NCI-H2171 (cell line): ENCODE data around the gene TMEM132D.

Experiments used
- DNase-seq: peaks from one replicate; lab custom pipeline; 2025; lab: John Stamatoyannopoulos, UW

Gene TMEM132D

DNA sequence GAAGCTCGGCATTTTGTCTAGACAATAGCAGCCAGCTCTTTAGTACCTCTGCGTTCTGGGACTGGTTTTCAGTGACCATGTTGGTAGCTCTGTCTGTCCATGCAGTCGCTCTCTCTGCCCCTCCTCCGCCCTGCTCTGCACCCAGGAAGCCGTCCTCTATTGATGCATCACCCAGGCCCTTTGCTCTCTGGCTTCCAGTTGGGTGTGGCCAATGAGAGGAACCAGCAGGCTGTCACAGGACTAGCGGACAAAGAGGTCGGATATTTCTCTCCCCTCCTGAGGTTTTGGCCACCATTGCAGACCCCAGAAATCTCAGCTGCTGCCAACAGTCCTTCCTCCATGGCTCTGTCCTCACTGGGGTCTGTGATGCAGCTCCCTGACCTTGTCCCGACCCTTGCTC lies 180.6 kb downstream of the TMEM132D start:
- no peak for DNase-seq

DNA sequence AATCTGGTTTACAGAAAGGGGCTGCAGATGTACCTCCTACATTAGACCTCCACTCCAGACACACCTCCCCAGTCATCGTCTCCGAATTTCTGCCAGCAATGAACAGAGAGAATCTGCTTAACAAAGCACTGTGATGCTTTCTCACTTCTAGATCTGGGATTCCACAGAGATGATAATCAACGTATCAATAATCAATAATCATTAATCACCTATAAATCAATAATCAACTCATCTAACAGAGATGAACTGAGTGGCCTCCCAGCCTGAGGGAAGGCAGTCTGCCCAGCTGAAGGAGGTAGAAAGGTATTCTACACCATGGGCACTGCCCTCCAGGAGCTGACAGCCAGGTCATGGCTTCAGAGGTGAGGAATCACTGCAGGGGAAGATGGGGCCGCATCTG lies 183.2 kb downstream of the TMEM132D start:
- DNase-seq: no peak

DNA sequence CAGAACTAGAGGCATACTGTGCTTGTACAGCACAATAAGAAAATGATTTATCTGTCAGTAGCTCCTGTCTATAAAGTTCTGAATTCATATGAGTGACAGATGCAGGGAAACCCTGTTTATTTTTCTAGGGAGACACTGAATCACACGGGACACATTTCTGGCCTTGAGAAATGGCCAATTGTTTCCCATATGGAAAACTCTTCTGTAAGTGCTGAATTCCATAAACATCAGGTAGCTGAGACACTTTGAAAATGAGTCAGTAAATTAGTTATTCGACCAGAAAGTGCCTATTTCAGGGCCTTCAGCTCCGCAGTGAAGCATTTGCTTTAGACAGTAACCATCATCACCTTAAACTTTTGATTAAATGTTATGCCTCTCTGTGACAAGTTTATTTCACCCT lies 184.4 kb downstream of the TMEM132D start:
- no peak for DNase-seq

DNA sequence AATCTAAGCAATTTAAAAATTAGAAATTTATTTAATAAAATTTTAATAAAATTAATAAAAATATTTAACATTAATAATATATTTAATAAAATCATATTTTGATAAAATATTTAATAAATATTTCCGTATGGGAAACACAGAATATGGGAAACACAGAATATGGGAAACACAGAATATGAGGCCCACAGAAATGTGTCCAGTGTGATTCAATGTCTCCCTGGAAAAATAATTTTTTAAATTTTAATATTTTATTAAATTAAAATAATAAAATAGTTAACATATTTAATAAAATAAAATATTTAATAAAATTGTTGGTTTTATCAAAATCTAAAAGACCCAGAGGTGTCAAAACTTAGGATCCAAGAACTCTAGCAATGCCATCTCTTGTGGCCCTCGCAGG lies 186.4 kb downstream of the TMEM132D start:
- DNase-seq: no peak

DNA sequence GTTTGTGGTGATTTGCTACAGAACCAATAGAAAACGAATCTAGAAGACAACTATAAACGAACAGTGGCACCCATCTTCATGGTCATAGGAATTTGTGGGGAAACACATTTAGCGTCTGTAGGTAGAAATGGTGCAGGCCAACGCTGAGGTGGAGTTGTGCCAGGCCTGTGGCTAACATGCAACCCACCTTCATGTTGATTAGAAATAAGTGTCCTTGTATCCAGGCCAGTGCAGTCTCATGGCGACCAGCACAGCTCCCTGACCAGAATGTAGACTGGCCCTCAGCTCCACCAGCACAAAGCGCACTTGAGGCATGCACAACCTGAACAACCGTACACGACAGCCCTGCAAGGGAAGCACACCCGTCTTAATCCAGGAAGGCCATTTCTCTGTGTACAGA lies 187.0 kb downstream of the TMEM132D start:
- no peak for DNase-seq

DNA sequence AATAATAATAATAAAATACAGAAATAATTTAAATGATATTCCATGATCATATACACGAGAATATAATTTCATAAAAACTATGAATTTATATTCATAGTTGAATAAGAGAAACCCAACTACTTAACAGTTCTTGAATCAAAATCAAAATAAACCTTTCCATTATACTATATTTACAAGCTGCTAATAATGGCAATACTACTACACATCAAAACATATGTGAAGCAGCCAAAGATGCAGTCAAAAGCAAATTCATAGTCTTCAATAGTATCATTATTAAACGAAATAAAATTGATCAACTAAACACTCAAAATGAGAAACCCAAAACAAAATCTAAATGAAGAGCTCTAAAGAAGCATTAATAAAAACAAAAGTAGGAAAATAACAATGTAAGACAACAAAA lies 197.1 kb downstream of the TMEM132D start:
- DNase-seq: no peak

DNA sequence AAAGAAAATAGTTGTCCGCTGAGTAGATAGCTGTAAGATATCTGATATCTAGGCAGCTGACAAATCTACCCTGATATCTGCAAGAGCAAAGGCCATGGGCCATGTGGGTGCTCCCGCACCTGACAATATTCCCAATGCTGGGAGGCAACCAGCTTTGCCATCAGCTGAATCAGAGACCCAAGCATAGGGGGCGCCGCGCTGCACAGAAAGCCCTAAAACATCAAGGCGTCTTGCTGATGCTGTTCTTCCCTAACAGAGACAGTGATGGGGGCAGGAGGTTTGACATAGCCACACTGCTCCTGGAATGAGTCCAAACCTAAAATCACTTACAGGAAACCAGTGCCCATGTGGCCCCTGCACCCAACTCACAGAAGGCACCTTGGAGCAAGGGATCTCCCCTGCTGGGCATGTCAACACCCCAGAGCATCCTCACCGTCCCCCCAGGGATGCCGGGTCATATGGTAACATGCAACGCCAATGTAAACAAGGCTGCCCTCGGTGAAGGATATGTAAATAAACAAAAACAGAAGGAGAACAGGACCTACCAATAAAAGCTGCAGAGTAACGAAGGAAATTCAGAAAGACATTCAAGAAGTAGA lies 199.5 kb downstream of the TMEM132D start:
- DNase-seq: no peak

DNA sequence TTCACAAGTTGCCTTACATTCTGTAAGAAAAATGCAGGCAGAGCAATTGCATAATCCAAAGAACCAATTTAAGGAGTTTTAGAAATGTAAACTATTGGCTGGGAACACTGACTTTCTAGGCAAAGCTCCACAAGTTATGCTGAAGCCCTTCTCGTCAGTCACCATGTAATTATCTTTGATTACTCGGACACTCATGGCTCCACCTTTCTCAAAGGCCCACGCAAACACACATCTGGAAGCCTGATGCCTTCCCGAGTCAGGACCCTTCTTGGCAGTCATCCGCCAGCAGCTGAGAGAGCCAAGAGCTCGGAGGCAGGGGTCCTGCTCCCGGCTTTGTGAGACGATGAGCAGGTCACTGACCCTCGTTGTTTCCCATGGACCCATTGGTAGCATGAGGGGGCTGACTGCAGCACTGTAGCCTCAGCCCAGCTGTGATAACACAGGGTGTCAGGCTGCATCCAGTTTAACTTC lies 202.2 kb downstream of the TMEM132D start:
- DNase-seq: no peak

DNA sequence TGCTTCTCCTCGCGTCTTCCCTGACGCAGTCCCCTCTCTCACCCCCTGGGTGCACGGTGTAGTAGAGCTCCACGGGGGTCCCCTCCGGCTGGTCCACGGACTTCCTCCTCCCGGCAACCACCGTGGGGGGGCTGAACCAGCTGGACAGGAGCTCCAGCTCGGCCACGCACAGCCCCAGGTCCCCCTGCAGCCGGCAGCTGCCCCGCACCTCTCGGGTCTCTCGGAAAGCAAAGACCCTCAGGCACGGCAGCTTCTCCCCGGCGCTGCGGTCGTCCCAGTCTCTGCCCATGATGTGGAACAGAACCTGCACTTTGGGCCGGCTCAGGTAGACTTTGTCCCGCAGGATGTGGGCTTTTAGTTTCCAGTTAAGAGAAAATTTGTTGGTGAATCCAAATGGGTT lies 203.8 kb downstream of the TMEM132D start:
- no peak for DNase-seq

DNA sequence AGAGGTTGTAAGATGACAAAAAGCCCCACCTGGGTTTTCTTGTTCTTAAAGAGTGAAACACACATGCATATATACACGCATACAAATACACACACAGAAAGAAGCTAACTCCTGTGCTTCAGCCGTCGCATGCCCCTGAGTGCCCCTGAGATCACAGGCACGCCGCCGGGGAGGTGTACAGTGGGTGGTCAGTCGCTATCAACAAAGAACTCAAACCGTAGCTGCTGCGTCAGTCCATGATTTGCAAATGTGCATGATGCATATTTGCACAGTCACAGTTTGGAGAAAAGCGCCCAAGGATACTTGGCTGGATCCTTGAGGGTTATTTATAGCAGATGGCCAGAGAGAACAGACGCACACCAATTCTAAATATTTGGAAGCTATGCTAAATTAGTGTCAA lies 206.9 kb downstream of the TMEM132D start:
- DNase-seq: no peak

DNA sequence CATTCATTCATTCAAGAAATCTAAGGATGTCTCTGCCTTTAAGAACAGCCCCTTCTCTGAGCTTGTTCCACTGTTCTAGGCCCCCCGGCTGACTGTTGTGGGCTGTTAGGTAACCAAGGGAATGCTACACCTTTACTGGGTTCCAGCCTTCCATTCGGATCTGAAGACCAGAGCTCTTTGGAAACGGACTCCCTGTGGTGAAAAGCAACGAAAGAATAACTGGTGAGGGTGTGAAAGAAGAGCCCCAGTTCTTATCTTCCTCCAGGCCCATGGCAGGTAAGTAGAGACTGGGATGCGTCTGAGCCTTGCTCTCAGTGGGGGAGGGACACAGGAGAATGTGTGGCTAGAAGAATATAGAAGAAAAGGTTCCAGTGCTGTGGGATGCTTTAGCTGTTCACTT lies 207.4 kb downstream of the TMEM132D start:
- no peak for DNase-seq

DNA sequence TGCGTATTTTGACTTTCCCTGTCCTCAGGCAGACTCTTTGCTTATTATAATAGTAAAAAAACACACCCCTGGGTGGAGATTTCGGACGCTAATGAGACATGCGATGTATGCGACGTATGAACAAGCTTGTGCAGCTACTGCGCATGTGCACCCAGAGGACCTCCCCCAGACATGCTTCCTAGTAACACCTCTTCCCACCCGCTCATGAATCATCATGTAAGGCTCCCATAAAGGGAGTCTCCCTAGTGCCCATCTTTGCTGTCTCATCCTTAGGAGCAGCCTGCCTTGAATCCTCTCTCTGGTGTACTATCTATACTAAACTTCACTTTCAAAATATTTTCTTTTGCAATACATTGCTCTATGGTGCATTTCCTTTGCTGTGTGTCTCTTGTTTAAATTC lies 210.1 kb downstream of the TMEM132D start:
- no peak for DNase-seq

DNA sequence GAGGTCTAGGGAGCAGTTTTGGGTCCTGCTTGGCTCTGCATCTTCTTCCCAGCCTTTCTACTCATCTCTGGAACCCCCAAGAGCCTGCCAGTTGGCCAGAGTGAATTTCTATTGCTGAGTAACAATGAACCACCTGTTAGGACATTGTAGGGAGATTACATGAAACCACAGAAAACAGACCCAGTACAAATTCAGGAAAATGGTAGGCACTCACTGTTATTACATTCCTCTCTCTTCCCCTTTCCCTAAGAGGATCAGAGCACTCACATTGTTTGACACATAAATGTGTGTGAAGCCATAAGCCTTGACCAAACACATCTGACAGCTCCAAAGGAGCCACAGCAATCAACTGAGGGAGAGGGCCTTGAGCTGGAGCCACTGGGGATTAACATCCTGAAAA lies 216.1 kb downstream of the TMEM132D start:
- no peak for DNase-seq

DNA sequence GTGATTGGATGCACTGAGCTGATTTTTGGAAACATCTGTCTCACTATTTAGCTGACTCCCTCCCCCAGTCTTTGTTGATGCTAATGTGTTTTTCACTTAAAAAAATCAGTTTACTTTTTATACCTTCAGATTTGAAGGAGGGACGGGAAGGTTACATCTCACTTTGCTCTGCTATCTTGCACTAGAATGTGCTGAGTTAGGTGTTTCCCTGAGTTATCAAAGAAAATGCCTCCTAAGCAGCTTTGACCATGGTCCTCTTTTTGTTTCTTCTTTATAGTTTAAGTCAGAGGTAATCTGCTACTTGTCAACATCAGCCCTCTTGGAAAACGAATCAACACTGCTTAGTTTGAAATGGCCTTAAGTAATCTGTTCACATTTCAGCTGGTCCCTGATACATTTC lies 222.0 kb downstream of the TMEM132D start:
- no peak for DNase-seq

DNA sequence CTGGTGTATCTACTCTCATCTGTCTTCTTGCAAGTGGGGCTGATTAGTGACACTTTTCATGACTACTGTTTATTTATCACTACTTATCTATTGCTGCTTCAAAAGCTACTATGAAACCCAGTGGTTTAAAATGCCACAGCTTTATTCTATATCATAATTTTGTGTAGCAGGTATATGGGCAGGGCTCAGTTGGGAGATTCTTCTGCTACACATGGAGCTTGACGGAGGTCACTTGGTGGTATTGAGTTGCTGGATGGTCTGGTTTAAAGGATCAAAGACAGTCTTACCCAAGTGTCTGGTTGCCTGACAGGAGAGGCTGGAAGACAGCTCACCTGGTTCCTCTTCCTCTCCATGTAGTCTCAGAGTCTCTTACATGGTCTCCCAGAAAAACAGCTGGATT lies 222.7 kb downstream of the TMEM132D start:
- no peak for DNase-seq

DNA sequence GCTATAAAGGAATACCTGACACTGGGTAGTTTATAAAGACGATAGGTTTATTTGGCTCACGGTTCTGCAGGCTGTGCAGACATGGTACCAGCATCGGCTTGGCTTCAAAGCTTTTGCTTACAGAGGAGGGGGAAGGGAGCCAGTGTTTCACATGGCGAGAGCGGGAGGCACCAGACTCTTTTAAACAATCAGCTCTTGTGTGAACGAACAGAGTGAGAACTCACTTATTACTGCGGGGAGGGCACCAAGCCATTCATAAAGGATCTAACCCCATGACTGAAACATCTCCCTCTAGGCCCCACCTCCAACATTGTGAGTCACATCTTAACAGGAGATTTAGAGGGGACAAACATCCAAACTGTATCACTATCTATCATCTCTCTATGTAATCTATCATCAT lies 227.4 kb downstream of the TMEM132D start:
- DNase-seq: no peak

DNA sequence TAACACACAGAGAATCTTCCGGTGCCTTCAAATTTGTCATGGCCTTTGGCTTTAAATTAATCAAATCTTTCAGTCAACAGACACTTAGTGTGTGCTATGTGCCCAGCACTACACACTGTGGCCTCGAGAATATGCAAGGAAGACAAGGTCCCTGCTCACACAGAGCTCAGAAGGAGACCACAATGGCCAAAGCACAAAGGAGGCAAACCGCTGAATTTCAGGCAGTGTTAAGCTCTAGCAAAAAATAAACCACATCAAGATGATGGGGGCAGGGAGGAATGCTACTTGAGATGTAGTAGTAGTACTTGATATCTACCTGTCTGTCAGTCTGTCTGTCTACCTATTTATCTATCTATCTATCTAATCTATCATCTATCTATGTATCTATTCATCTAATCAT lies 227.9 kb downstream of the TMEM132D start:
- DNase-seq: no peak

DNA sequence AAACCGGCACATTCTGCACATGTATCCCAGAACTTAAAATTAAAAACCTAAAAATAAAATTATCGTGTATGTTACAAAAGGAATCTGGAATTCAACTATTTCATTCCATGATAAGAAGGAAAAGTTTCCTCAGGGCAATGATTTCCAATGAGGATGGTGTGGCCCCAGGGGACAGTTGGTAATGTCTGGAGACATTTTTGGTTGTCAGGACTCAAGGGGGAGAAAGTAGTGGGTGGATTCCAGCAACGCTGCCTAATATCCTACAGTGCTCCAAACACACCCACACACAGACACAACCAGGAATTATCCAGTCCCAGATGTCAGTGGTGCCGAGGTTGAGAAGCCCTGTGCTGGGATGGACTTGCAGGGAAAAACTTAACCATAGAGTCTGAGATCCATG lies 228.3 kb downstream of the TMEM132D start:
- no peak for DNase-seq

DNA sequence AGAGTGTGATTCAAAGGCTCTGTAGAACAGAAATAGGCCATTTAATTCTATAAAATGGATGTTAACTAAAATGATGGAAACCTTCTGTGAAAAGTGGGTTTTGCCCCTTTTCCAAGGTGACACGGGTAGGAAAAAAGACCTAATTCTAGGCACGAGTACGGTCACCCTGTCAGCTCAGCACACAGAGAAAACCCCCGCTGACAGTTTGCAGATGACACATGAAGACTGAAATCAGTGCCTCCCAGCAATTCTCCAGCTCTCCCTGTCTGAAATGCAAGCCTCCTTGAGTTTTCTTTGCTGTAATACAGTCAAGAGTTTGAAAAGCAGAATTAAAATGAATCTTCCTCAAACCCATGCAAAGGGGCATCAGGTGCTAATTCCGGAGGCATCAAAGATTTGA lies 230.0 kb downstream of the TMEM132D start:
- no peak for DNase-seq

DNA sequence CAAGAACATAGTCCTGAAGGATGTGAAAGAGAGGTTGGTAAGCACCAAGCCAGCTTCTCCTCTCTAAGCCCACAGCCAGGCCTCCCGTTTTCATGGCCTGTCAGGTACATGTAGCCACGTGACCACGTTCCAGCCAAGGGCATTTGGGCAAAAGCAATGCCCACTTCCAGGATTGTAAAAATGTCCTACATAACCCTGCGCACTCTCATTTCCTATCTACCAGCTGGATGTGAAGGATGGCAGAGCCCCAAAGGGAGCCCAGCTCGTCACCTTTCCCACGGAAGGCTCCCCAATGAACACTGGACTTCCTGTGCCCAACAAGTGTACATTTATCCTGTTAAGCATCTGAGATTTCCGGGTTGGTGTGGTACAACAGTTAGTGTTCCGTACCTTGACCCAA lies 231.7 kb downstream of the TMEM132D start:
- DNase-seq: no peak

DNA sequence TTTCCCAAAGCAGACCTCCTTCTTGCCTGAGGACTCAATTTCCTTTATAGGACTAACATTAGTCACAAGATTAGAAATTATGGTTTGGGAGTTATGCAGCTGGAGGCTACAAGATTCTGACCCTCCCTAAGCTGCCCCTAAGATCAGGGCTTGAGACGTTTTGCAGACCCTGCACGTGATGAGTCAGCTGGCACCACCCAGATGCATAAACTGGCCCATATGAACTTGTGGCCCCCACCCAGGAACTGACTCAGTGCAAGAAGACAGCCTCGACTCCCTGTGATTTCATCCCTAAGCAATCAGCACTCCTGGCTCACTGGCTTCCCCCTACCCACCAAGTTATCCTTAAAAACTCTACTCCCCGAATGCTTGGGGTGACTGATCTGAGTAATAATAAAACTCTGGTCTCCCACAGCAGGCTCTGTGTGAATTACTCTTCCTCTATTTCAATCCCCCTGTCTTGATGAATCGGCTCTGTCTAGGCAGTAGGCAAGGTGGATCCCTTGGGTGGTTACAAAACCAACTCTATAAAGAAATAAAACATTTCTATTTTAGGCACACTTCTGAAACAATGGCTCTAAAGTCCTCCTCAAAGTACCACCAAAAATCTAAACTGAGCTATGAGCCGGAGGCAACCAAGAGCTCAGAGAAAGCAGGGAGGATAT lies 233.4 kb downstream of the TMEM132D start:
- no peak for DNase-seq

DNA sequence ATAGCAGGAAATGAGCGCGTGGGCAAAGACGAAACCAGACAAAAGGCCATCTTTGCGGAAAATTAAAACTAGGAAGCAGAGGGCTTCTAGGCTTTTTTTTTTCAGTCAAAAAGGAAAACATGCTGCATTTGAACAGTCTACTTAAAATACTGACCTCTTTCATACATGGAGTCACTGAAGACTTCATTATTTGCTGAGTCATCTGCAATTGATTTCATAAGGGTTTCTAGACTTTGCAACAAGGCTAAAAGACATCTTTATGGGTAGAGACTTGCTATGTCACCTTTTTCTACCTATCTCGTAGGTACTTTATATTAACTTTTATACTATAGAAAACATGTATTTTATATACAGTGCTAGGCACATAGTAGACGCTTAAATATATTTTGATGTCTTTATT lies 238.4 kb downstream of the TMEM132D start:
- no peak for DNase-seq

DNA sequence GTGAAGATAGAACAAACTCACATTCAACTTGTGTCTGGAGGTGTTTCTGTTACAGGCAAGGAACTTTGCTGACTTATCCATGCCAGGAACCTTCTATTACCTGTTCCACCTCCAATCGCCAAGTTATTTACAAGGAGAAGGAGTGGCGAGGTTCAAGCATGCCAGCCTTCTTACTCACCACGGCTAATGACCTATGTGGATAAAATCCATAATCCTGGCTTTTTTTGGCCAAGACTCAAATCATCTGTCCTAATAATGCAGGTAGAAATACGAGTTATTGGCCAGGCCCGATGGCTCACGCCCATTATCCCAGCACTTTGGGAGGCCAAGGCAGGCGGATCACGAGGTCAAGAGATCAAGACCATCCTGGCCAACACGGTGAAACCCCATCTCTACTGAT lies 241.6 kb downstream of the TMEM132D start:
- no peak for DNase-seq

DNA sequence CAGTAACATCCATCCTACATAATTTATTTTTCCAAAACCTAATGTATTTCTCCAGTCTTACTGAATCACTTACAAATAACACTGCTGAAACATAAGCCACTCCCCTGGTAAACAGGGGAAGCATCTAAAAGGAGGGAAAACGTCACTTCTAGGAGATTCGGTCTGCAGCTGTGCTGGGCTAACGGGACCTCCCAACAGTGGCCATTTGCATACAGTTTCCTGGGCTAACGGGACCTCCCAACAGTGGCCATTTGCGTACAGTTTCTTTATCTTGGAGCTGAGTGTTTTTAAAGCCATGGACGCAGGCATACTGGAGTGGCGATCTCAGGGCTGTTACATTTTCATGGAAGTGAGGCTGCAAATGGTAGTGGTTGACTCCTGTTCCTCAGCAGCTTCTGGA lies 242.9 kb downstream of the TMEM132D start:
- no peak for DNase-seq
